NT2/D1 (cell line): ENCODE results near the gene SLC9A9.
"Not testable (repeated sequence)": the region's sequence is repeated elsewhere in the genome, so short reads cannot be mapped to it uniquely, and the experiment has no call there.

Experiments
- SUZ12 ChIP-seq: IDR thresholded peaks from 2 replicates; pipeline ENCODE4 v1.6.1; 2011; ENCODE audit not compliant: insufficient read length, insufficient read depth; ENCODE audit errors: extremely low read depth
- YY1 ChIP-seq: IDR thresholded peaks from 2 replicates; pipeline ENCODE4 v1.6.1; 2011; ENCODE audit not compliant: insufficient read length, insufficient read depth
- ZNF274 ChIP-seq: IDR thresholded peaks from 2 replicates; pipeline ENCODE4 v1.6.1; 2011; ENCODE audit warnings: mild to moderate bottlenecking, low read depth, low read length

- not testable (repeated sequence) for TF ChIP-seq SUZ12, YY1, ZNF274
These were observed 331.1 kb downstream of the SLC9A9 start for GRCh38 chr3:143517131-143517530.
